ENCODE data around the gene SIRPD.

- TF ChIP-seq POLR2AphosphoS5 (IDR thresholded peaks at IDR 0.05) = no peak
- TF ChIP-seq CTCF (IDR thresholded peaks at IDR 0.05) = no peak
- no peak for TF ChIP-seq EP300 (IDR thresholded peaks at IDR 0.05; ENCODE audit: low read depth)
Observed at GRCh38 chr20:1508574-1508973, 48.9 kb downstream of the SIRPD start.
